ENCODE measurements around the gene STXBP1. TPM values are rescaled to one million over a fixed set of nuclear protein-coding genes. Genes with fewer than 3 reads are reported as not detected.

The STXBP1 gene
- total and polyA plus RNA-seq, 2 donors, result 13.7 to 28.9 TPM

GRCh38 chr9:127586096-127586495 lies 26.0 kb upstream of the STXBP1 start:
- Histone ChIP-seq H3K4me3 (ENCODE audit: low read depth, low read length) (no peak overlapping the region), H3K4me1 (ENCODE audit: insufficient read depth) (no peaks in the 10 kb centered on the region), H3K27ac (ENCODE audit: low read depth) (no peak overlapping the region), H3K36me3 (ENCODE audit: insufficient read depth) (no peaks in the 10 kb centered on the region)
- no peak for DNase-seq (ENCODE audit: extremely low spot score)
- WGBS, result 77% methylated on average over 14 of the region's 14 CpGs

DNA sequence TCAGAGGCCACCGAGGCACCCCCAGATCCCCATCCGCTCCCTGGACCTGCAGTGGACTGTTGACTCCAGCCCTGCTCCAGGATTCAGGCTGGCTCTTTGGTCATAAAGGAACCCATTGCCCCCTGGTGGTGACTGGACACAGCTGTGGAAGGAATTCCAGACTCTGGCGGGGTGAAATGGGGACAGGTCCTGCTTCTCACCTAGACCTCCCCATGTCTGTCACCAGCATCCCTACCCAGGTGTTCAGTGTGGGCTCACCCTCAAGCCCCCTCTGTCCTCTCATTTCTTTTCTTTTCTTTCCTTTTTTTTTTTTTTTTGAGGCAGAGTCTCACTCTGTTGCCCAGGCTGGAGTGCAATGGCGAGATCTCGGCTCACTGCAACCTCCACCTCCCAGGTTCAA lies 25.5 kb upstream of the STXBP1 start:
- Histone ChIP-seq H3K4me3 (ENCODE audit: low read depth, low read length) (no peak overlapping the region), H3K27ac (ENCODE audit: low read depth) (no peak overlapping the region), H3K36me3 (ENCODE audit: insufficient read depth) (no peaks in the 10 kb centered on the region), H3K4me1 (ENCODE audit: insufficient read depth) (no peaks in the 10 kb centered on the region)
- WGBS, result 51% methylated on average over 5 of the region's 5 CpGs
- no peak for DNase-seq (ENCODE audit: extremely low spot score)

GRCh38 chr9:127587966-127588365 lies 24.1 kb upstream of the STXBP1 start:
- DNase-seq (ENCODE audit: extremely low spot score), result no peak
- WGBS, result 81% methylated on average over 2 of the region's 2 CpGs
- Histone ChIP-seq H3K36me3 (ENCODE audit: insufficient read depth) (no peaks in the 10 kb centered on the region), H3K4me3 (ENCODE audit: low read depth, low read length) (no peak overlapping the region), H3K27ac (ENCODE audit: low read depth) (no peak overlapping the region), H3K4me1 (ENCODE audit: insufficient read depth) (no peaks in the 10 kb centered on the region)

DNA sequence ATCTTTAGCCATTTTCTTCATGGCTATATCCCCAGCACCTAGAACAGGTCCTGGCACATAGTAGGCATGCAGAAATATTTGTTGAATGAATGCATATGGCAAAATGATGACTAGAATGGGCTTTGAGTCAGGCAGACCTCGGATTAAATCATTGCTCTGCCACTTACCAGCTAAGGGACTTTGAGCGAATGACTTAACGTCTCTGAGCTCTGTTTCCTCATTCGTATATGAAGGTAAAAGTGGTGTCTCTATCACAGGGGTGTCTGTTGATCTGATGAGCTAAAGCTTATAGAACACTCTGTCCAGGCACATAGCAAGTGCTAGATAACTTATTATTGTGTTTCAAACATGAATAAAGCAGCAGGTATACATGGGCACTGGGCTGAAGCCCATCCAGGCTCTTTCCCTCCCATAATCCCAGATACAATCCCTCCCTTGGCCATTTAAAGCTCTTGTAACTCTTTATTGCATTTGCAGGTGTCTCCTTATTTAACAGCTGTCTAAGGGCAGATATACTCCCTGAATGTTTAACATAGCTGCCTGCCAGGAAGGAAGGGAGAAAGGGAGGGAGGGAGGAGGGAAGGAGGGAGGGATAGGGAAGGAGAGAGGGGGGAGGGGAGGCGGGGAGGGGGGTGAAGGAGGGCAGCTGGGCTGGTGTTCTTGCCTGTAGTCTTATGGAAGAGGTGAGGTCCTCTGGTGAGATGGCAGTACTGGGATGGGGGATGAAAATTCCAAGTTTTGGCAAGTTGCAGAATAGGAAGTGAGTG lies 23.2 kb upstream of the STXBP1 start:
- no peaks in the 10 kb centered on the region for H3K36me3 ChIP-seq (ENCODE audit: insufficient read depth)
- 56% methylated on average over 5 of the region's 5 CpGs for WGBS
- H3K4me3 ChIP-seq (ENCODE audit: low read depth, low read length), result no peak overlapping the region
- no peak for DNase-seq (ENCODE audit: extremely low spot score)
- no peak overlapping the region for H3K27ac ChIP-seq (ENCODE audit: low read depth)
- H3K4me1 ChIP-seq (ENCODE audit: insufficient read depth), result no peaks in the 10 kb centered on the region

DNA sequence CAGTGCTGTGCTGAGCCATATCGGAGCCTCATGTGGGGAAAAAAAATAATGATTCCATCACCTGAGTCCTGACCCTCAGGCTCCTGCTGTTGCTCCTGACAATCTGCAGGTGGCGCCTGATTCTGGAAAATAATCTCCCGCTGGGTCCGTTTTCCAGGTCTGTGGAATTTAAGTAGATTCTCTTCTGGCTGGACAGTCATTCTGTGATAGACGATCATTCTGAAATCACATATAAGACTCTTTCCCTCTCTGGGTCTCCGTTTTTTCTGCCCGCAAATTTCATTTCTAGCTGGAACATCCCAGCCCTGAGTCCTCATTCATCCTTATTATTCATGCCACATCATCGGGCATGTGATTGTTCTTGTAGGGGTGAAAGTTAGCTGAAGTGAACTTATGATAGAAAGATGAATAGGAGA lies 22.1 kb upstream of the STXBP1 start:
- WGBS, result 8% methylated on average over 8 of the region's 8 CpGs
- Histone ChIP-seq H3K4me1 (ENCODE audit: insufficient read depth) (no peaks in the 10 kb centered on the region), H3K36me3 (ENCODE audit: insufficient read depth) (no peaks in the 10 kb centered on the region), H3K4me3 (ENCODE audit: low read depth, low read length) (no peak overlapping the region), H3K27ac (ENCODE audit: low read depth) (no peak overlapping the region)
- no peak for DNase-seq (ENCODE audit: extremely low spot score)

DNA sequence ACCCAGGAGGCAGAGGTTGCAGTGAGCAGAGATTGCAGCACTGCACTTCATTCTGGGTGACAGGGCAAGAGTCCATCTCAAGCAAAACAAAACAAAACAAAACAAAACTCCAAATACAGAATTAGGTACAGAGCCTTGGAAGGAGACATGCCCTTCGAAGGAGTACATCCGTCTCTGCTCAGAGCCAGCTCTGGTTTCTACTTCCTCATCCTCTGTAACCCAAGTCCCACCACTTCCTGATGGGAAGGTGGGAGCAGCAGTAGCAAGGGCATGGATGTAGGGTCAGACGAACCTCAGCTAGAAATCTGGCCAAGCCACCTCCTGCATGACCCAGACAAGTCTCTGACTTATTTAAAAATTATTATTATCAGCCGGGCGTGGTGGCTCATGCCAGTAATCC lies 16.5 kb upstream of the STXBP1 start:
- H3K27ac ChIP-seq (ENCODE audit: low read depth), result no peak overlapping the region
- H3K4me3 ChIP-seq (ENCODE audit: low read depth, low read length), result no peak overlapping the region
- no peaks in the 10 kb centered on the region for H3K4me1 ChIP-seq (ENCODE audit: insufficient read depth)
- DNase-seq (ENCODE audit: extremely low spot score), result no peak
- 72% methylated on average over 5 of the region's 5 CpGs for whole genome bisulfite sequencing
- no peaks in the 10 kb centered on the region for H3K36me3 ChIP-seq (ENCODE audit: insufficient read depth)

DNA sequence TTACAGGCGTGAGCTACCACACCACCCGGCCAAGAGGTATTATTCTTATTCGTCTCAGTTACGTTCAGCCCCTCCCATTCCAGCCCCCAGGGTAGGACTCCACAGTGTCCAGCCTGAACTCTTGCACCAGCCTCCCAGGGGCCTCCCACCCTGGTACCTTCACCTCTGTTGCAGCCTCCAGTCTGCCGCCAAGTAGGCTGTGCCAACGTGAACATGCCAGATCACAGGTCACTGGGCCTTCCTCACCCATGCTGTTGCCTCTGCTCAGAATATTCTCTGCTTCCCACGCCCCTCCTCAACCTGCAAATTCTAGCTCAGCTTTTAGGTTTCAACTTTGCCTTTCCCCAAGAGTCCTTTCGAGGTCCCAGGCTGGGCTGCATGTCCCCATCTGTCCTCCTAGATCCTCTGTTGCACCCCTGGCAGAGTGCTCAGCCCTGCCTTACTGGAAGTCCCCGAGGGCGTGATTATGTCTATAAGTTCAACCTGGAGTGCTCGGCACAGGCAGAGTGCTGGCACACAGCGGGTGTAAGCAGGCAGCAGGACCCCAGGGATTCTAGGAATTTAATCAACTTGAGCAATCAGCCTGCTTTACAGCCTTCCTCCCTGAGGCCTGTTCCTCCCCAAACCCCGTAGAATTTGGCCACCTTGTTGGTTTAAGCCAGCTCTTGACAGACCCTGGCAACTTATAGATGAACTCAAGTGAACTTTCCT lies 13.1 kb upstream of the STXBP1 start:
- H3K4me3 ChIP-seq (ENCODE audit: low read depth, low read length), result no peak overlapping the region
- no peak for DNase-seq (ENCODE audit: extremely low spot score)
- H3K4me1 ChIP-seq (ENCODE audit: insufficient read depth), result no peaks in the 10 kb centered on the region
- H3K36me3 ChIP-seq (ENCODE audit: insufficient read depth), result no peaks in the 10 kb centered on the region
- no peak overlapping the region for H3K27ac ChIP-seq (ENCODE audit: low read depth)
- 64% methylated on average over 13 of the region's 13 CpGs for WGBS

- Histone ChIP-seq H3K4me1 (ENCODE audit: insufficient read depth) (no peaks in the 10 kb centered on the region), H3K4me3 (ENCODE audit: low read depth, low read length) (no peak overlapping the region), H3K27ac (ENCODE audit: low read depth) (no peak overlapping the region), H3K36me3 (ENCODE audit: insufficient read depth) (no peaks in the 10 kb centered on the region)
- no peak for DNase-seq (ENCODE audit: extremely low spot score)
- 64% methylated on average over 7 of the region's 7 CpGs for WGBS
Observed at GRCh38 chr9:127599550-127599891, 12.6 kb upstream of the STXBP1 start.

GRCh38 chr9:127603226-127603625 lies 8.9 kb upstream of the STXBP1 start:
- H3K4me3 ChIP-seq (ENCODE audit: low read depth, low read length), result no peak overlapping the region
- no peaks in the 10 kb centered on the region for H3K36me3 ChIP-seq (ENCODE audit: insufficient read depth)
- WGBS, result 59% methylated on average over 3 of the region's 3 CpGs
- H3K4me1 ChIP-seq (ENCODE audit: insufficient read depth), result no peaks in the 10 kb centered on the region
- no peak for DNase-seq (ENCODE audit: extremely low spot score)
- no peak overlapping the region for H3K27ac ChIP-seq (ENCODE audit: low read depth)

- no peaks in the 10 kb centered on the region for H3K4me1 ChIP-seq (ENCODE audit: insufficient read depth)
Observed at GRCh38 chr9:127606043-127606442, 6.0 kb upstream of the STXBP1 start.

GRCh38 chr9:127608104-127608966 lies 3.7 kb upstream of the STXBP1 start:
- no peaks in the 10 kb centered on the region for H3K36me3 ChIP-seq (ENCODE audit: insufficient read depth)
- no peak overlapping the region for H3K27ac ChIP-seq (ENCODE audit: low read depth)
- no peak for DNase-seq (ENCODE audit: extremely low spot score)
- H3K4me3 ChIP-seq (ENCODE audit: low read depth, low read length), result no peak overlapping the region
- no peaks in the 10 kb centered on the region for H3K4me1 ChIP-seq (ENCODE audit: insufficient read depth)
- WGBS, result 3% methylated on average over 55 of the region's 55 CpGs

More at GRCh38 chr9:127606043-127606442, 6.0 kb upstream of the STXBP1 start:
- no peak for DNase-seq (ENCODE audit: extremely low spot score)
- 75% methylated on average over 1 of the region's 1 CpG for WGBS
- no peak overlapping the region for H3K27ac ChIP-seq (ENCODE audit: low read depth)
- no peak overlapping the region for H3K4me3 ChIP-seq (ENCODE audit: low read depth, low read length)
- no peaks in the 10 kb centered on the region for H3K36me3 ChIP-seq (ENCODE audit: insufficient read depth)

- Histone ChIP-seq H3K4me3 (ENCODE audit: low read depth, low read length) (peak overlapping the region; percentile 62), H3K36me3 (ENCODE audit: insufficient read depth) (no peaks in the 10 kb centered on the region), H3K27ac (ENCODE audit: low read depth) (no peak overlapping the region), H3K4me1 (ENCODE audit: insufficient read depth) (no peaks in the 10 kb centered on the region)
- WGBS, result 2% methylated on average over 11 of the region's 11 CpGs
- DNase-seq (ENCODE audit: extremely low spot score), result no peak
Observed at GRCh38 chr9:127611603-127611898, 526 bp upstream of the STXBP1 start.

DNA sequence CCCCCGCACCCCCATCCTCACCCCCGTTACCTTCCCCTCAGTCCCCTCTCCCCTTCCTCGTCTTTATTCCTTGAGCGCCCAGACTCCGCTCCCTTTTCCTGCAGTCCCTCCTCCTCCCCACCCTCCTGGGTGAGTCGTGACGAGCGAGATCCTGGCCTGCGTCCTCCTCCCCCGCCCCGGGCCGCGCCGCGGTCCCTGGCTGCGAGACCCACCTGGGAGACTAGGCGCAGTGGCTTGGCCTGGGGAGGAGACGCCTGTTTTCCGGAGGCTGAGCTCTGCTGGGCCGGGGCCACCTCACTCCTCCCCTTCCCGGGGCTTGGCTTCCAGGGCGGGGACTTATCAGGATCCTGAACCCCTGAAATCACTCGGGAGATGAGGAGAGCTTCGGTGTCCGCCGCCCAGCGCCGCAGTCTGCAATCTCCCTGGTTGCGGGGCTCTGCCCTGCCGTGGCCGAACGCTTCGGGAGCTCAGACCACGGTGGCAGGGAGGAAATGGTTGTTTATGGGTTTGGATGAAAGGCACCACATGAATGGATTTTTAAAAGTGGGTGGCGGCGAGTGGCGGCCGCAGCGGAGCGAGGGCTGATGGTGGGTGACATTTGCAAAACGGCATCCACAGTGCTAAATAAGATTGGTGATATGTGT lies 984 bp downstream of the STXBP1 start:
- Histone ChIP-seq H3K36me3 (ENCODE audit: insufficient read depth) (no peaks in the 10 kb centered on the region), H3K4me1 (ENCODE audit: insufficient read depth) (no peaks in the 10 kb centered on the region), H3K27ac (ENCODE audit: low read depth) (peak overlapping the region; percentile 83), H3K4me3 (ENCODE audit: low read depth, low read length) (peak overlapping the region; percentile 62)
- WGBS, result under 1% methylated on average over 41 of the region's 41 CpGs
- no peak for DNase-seq (ENCODE audit: extremely low spot score)
